CD8-positive, alpha-beta memory T cell (primary cell): ENCODE measurements around the gene NCF2. TPM values are rescaled to one million over a fixed set of nuclear protein-coding genes. Genes with fewer than 3 reads are reported as not detected.

Source experiments
- CTCF ChIA-PET: fragments of 350-600 bp; sonication (Branson Sonifier 250); formaldehyde crosslinking; loops from one replicate; lab custom pipeline; 2021; ENCODE audit warnings: antibody characterized with exemption; lab: Charles Lee
- POLR2A ChIA-PET: fragments of 350-600 bp; sonication (Branson Sonifier 250); formaldehyde crosslinking; loops from one replicate; lab custom pipeline; 2021; ENCODE audit warnings: antibody characterized with exemption; lab: Charles Lee
- DNase-seq, 5 donors: peaks; one replicate each; pipeline versions ENCODE4 v3.0.0 to v3.0.0-alpha.2; 2020 to 2022; ENCODE audit warnings: mixed read lengths in 1 of 5
- H3K27ac ChIP-seq: one replicate; pipeline ENCODE4 v1.7.0; 2013; ENCODE audit warnings: low read depth, mild to moderate bottlenecking, low read length, moderate library complexity
- H3K27me3 ChIP-seq: 2 replicates; pipeline ENCODE4 v1.7.0; 2013; ENCODE audit warnings: low read length, mild to moderate bottlenecking; ENCODE audit not compliant: insufficient read depth, poor library complexity, severe bottlenecking
- H3K36me3 ChIP-seq: 2 replicates; pipeline ENCODE4 v1.7.0; 2013; ENCODE audit warnings: mild to moderate bottlenecking, low read length, moderate library complexity; ENCODE audit not compliant: insufficient read depth
- H3K4me1 ChIP-seq: 2 replicates; pipeline ENCODE4 v1.7.0; 2013; ENCODE audit warnings: mild to moderate bottlenecking, low read length, moderate library complexity; ENCODE audit not compliant: insufficient read depth
- H3K4me3 ChIP-seq: 2 replicates; pipeline ENCODE4 v1.7.0; 2013; ENCODE audit warnings: mild to moderate bottlenecking, low read length
- H3K9me3 ChIP-seq: 2 replicates; pipeline ENCODE4 v1.7.0; 2013; ENCODE audit warnings: mild to moderate bottlenecking, low read length
- H3K27ac Mint-ChIP-seq, 8 donors: one replicate each; pipeline ENCODE4 v1.8.0; 2020 to 2021; ENCODE audit warnings: mixed read lengths in 8 of 8, mild to moderate bottlenecking in 6 of 8, inconsistent platforms in 3 of 8, moderate library complexity in 3 of 8
- H3K27me3 Mint-ChIP-seq, 2 donors: one replicate each; pipeline ENCODE4 v1.8.0; 2020 to 2021; ENCODE audit warnings: mixed read lengths in 2 of 2, mild to moderate bottlenecking in 1 of 2, moderate library complexity in 1 of 2
- H3K36me3 Mint-ChIP-seq, 3 donors: one replicate each; pipeline ENCODE4 v1.8.0; 2020 to 2021; ENCODE audit warnings: mixed read lengths in 3 of 3, inconsistent platforms in 1 of 3, mild to moderate bottlenecking in 1 of 3
- H3K4me1 Mint-ChIP-seq, 3 donors: one replicate each; pipeline ENCODE4 v1.8.0; 2020 to 2021; ENCODE audit warnings: mixed read lengths in 3 of 3, inconsistent platforms in 1 of 3, mild to moderate bottlenecking in 1 of 3
- H3K4me3 Mint-ChIP-seq, 7 donors: one replicate each; pipeline ENCODE4 v1.8.0; 2020 to 2021; ENCODE audit warnings: mixed read lengths in 7 of 7, mild to moderate bottlenecking in 6 of 7, moderate library complexity in 4 of 7, inconsistent platforms in 2 of 7
- H3K9me3 Mint-ChIP-seq, 5 donors: one replicate each; pipeline ENCODE4 v1.8.0; 2020 to 2022; ENCODE audit warnings: mixed read lengths in 5 of 5, mild to moderate bottlenecking in 3 of 5, moderate library complexity in 2 of 5, inconsistent platforms in 1 of 5
- polyA plus RNA-seq: library from polyadenylated mRNA; unstranded; fragments of 300-500 nt; fragmentation: Illumina TruSeq; gene quantifications from one replicate; pipeline ENCODE4 v1.2.3, GENCODE V29; 2021
- total RNA-seq, 2 experiments: library from RNA; stranded (reverse); gene quantifications; one replicate each; pipeline ENCODE4 v1.2.3, GENCODE V29; 2021

NCF2 gene
- total and polyA plus RNA-seq, 3 experiments from 2014 or later, result 0.30 to 4.6 (median 3.6) TPM

DNA sequence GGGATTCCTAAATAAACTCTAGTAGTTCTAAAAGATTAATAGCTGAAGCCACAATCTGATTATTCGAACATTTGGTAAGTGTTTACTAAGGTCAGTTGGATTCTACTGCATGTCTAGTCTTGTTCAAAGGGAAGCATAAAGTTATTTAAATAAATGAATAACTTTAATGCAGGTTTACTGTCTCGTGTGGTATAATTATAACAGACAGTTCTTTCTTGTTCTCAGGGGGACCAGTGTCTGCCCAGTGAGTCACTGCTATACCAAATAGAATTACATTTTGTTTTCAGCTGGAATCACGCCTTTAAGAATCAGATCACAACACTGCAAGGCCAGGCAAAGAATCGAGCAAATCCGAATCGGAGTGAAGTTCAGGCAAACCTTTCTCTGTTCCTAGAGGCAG, 72.9 kb downstream of the NCF2 start:
- ChIA-PET CTCF (no interaction called here), POLR2A (interaction anchor here (1.5 kb wide), 1 partner anchor 47 kb away, joined by 3 read pairs; no protein-coding TSS in a partner anchor)
- Histone ChIP-seq H3K9me3 (no peaks in the 10 kb centered on the region), H3K36me3 (peaks cover 24% of the 10 kb centered on the region), H3K4me1 (no peaks in the 10 kb centered on the region), H3K27ac (no peak overlapping the region), H3K4me3 (no peak overlapping the region), H3K27me3 (no peaks in the 10 kb centered on the region)
- Mint-ChIP-seq H3K4me3 (no peak overlapping the region), H3K4me1 (peaks cover 0 to 30% (median 13%) of the 10 kb centered on the region in 3 donors), H3K36me3 (peaks cover 0 to 75% (median 18%) of the 10 kb centered on the region in 3 donors), H3K9me3 (no peaks in the 10 kb centered on the region), H3K27ac (no peak overlapping the region), H3K27me3 (no peaks in the 10 kb centered on the region)
- no peak for DNase-seq

DNA sequence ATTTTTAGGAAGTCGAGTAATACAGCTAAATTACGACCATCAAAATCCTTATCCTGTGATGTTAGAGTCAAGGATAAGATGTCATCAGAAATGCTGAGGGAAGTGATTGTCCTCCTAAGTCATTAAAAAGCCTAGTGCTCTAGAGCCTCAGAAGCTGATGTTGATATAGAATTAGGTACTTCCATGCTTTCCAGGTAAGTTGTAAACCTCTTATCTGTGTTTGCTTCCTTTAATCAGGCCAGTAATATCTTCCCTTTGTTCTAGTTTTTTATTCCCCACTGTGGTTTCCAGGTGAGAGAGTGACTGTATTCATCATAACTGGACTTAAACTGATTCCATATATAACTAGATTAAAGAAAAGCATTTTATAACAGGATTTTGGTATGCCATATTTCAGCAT, 73.5 kb downstream of the NCF2 start:
- Mint-ChIP-seq H3K27ac (peak overlapping the region in 2 of 8 donors; percentile 7 to 19), H3K4me3 (no peak overlapping the region), H3K9me3 (no peaks in the 10 kb centered on the region), H3K4me1 (peaks cover 3 to 29% (median 20%) of the 10 kb centered on the region in 3 donors), H3K27me3 (no peaks in the 10 kb centered on the region), H3K36me3 (peaks cover 0 to 71% (median 14%) of the 10 kb centered on the region in 3 donors)
- no peak for DNase-seq
- Histone ChIP-seq H3K27ac (no peak overlapping the region), H3K36me3 (peaks cover 24% of the 10 kb centered on the region), H3K4me1 (no peaks in the 10 kb centered on the region), H3K27me3 (no peaks in the 10 kb centered on the region), H3K9me3 (no peaks in the 10 kb centered on the region), H3K4me3 (no peak overlapping the region)
- ChIA-PET CTCF (no interaction called here), POLR2A (no interaction called here)

DNA sequence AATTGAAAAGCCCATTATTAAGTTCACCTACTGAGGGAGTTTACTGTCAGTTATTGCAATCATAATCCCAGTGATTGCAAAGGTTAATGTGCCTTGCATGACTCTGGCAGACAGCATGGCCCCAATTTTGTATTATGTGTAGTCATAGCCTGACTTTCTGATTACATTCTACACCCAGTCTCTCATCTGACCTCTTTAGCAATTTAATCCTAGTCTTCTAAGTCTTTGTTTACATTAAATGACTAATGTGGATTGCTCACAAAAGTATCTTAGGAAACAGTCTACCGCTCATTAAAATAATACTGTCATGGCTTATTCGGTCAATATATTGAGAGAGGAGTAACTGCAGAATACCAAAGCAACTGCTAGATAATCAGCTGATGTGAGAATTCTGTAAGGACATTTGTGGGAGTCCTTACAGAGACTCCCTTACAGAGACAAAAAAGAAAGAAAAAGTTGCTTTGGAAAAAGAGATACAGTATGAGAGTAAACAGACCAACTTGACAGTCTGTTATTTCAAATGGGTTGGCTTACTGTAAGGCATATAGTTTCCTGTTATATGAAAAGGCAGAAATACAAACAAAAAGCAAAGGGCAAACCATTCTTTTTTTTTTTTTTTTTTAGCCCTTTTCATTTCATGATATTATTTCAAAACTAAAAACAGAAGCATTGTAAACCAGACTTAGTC, 75.1 kb downstream of the NCF2 start:
- POLR2A ChIA-PET, result no interaction called here
- peaks cover 0 to 58% (median 7%) of the 10 kb centered on the region in 3 donors for H3K36me3 Mint-ChIP-seq
- H3K27ac ChIP-seq, result no peak overlapping the region

DNA sequence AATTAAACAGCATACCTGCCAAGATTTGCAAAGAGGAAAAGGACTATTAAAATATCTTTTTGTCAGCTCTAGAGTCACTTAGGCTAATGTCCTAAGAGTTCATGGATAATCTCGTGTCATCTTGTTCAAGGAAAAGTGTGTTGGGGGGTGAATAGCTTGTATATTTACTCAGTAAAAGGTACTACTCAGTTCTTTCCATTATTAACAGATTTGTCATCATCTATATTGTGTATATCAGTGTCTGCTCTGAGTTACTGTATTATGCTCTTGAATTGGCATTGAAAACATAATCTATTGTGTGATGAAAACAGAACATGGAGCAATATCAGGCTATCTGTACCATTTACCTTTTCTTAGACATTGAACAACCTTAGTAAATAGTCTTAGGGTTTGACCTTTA, 76.0 kb downstream of the NCF2 start:
- H3K36me3 ChIP-seq, result peaks cover 24% of the 10 kb centered on the region
- Mint-ChIP-seq H3K36me3 (peaks cover 0 to 54% (median 7%) of the 10 kb centered on the region in 3 donors), H3K4me1 (peaks cover 10 to 34% (median 33%) of the 10 kb centered on the region in 3 donors), H3K9me3 (no peaks in the 10 kb centered on the region), H3K4me3 (no peak overlapping the region), H3K27ac (peak overlapping the region in 3 of 8 donors; percentile 18 to 49 (median 24)), H3K27me3 (no peaks in the 10 kb centered on the region)
- CTCF ChIA-PET, result no interaction called here
- POLR2A ChIA-PET, result no interaction called here
- H3K27me3 ChIP-seq, result no peaks in the 10 kb centered on the region
- H3K27ac ChIP-seq, result no peak overlapping the region
- no peaks in the 10 kb centered on the region for H3K9me3 ChIP-seq
- H3K4me1 ChIP-seq, result no peaks in the 10 kb centered on the region
- no peak overlapping the region for H3K4me3 ChIP-seq
- DNase-seq, result no peak

More for the DNA sequence above, 75.1 kb downstream of the NCF2 start:
- no peak overlapping the region for H3K4me3 ChIP-seq
- H3K27me3 ChIP-seq, result no peaks in the 10 kb centered on the region
- peak overlapping the region in 5 of 8 donors; percentile 17 to 57 (median 24) for H3K27ac Mint-ChIP-seq
- H3K4me1 ChIP-seq, result no peaks in the 10 kb centered on the region
- peaks cover 24% of the 10 kb centered on the region for H3K36me3 ChIP-seq
- no peaks in the 10 kb centered on the region for H3K9me3 ChIP-seq
- no peaks in the 10 kb centered on the region for H3K27me3 Mint-ChIP-seq
- DNase-seq, result no peak
- no peak overlapping the region for H3K4me3 Mint-ChIP-seq
- CTCF ChIA-PET, result no interaction called here
- H3K9me3 Mint-ChIP-seq, result no peaks in the 10 kb centered on the region
- peaks cover 10 to 33% (median 29%) of the 10 kb centered on the region in 3 donors for H3K4me1 Mint-ChIP-seq

DNA sequence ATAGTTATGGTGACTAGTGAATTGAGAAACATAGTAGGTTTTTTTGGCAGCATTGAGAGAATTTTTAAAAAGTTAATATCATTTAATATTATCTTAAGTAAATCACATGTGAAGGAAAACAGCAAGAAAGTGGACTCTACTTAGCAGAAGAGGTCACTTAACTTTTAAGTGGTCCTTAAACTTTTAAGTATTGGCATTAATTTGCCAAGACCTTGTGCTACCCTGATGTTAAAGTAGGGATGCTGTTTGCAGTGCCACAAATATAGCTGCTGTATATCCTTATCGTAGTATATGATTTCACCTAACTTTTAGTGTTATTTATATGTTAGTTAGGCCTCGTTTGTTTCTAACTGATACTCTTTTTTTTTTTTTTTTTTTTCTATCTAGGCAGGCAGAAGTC, 77.8 kb downstream of the NCF2 start:
- H3K4me1 Mint-ChIP-seq, result peaks cover 12 to 45% (median 33%) of the 10 kb centered on the region in 3 donors
- peaks cover 16% of the 10 kb centered on the region for H3K36me3 ChIP-seq
- H3K4me3 Mint-ChIP-seq, result no peak overlapping the region
- H3K36me3 Mint-ChIP-seq, result peaks cover 0 to 40% (median 7%) of the 10 kb centered on the region in 3 donors
- no peaks in the 10 kb centered on the region for H3K27me3 Mint-ChIP-seq
- ChIA-PET POLR2A (no interaction called here), CTCF (no interaction called here)
- peak overlapping the region in 2 of 8 donors; percentile 6 to 65 for H3K27ac Mint-ChIP-seq
- no peaks in the 10 kb centered on the region for H3K27me3 ChIP-seq
- H3K9me3 Mint-ChIP-seq, result no peaks in the 10 kb centered on the region
- H3K27ac ChIP-seq, result no peak overlapping the region
- H3K4me1 ChIP-seq, result no peaks in the 10 kb centered on the region
- no peak overlapping the region for H3K4me3 ChIP-seq
- no peak for DNase-seq
- no peaks in the 10 kb centered on the region for H3K9me3 ChIP-seq

DNA sequence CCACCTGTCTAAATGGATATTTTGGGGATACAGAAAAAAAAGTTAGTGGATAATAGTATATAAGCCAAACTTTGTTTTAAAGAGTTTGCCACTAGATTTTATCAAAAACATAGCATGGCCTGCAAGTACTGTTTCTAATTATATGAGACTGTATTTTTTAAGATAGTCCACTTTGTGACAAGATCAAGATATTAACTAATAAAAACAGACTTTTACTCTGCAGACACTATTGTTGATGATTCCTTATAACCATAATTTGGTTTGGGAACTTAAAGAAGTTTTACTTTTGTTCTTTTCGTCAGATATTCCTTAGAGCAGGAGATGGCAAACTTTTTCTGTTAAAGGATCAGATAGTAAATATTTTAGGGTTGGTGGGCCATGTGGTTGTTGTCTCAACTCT, 81.6 kb downstream of the NCF2 start:
- H3K27me3 Mint-ChIP-seq, result no peaks in the 10 kb centered on the region
- POLR2A ChIA-PET, result no interaction called here
- Histone ChIP-seq H3K9me3 (no peaks in the 10 kb centered on the region), H3K27me3 (no peaks in the 10 kb centered on the region), H3K27ac (no peak overlapping the region), H3K36me3 (no peaks in the 10 kb centered on the region), H3K4me3 (no peak overlapping the region), H3K4me1 (peaks cover 6% of the 10 kb centered on the region)
- H3K4me1 Mint-ChIP-seq, result peaks cover 15 to 37% (median 17%) of the 10 kb centered on the region in 3 donors
- no peak overlapping the region for H3K4me3 Mint-ChIP-seq
- CTCF ChIA-PET, result no interaction called here
- no peaks in the 10 kb centered on the region for H3K9me3 Mint-ChIP-seq
- H3K27ac Mint-ChIP-seq, result peak overlapping the region in 1 of 8 donors; percentile 50
- peaks cover 0 to 6% (median 2%) of the 10 kb centered on the region in 3 donors for H3K36me3 Mint-ChIP-seq
- no peak for DNase-seq

DNA sequence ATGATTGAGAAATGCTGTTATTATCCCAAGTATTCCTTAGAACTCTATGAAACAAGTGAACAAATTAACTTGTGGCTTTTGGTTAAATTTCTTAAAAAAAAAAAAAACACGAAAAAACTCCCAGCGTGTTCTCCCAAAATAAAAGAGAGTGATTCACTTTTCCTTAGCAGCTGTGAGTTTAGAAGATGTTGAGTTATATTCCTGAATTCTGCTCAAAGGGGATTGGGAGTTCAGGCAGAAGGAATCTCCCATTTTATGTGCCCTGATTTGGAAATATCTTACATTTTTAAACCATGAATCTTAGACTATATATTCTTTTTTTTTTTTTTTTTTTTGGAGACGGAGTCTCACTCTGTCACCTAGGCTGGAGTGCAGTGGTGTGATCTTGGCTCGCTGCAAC, 83.7 kb downstream of the NCF2 start:
- no peaks in the 10 kb centered on the region for H3K9me3 ChIP-seq
- Mint-ChIP-seq H3K27me3 (no peaks in the 10 kb centered on the region), H3K4me3 (no peak overlapping the region), H3K27ac (no peak overlapping the region), H3K36me3 (peaks cover 0 to 5% (median 2%) of the 10 kb centered on the region in 3 donors), H3K4me1 (peaks cover 23 to 46% (median 32%) of the 10 kb centered on the region in 3 donors), H3K9me3 (no peaks in the 10 kb centered on the region)
- no peak for DNase-seq
- no peak overlapping the region for H3K4me3 ChIP-seq
- POLR2A ChIA-PET, result no interaction called here
- CTCF ChIA-PET, result no interaction called here
- no peak overlapping the region for H3K27ac ChIP-seq
- peaks cover 6% of the 10 kb centered on the region for H3K4me1 ChIP-seq
- no peaks in the 10 kb centered on the region for H3K36me3 ChIP-seq
- no peaks in the 10 kb centered on the region for H3K27me3 ChIP-seq
